ENCODE data around the gene RPS6KB1. TPM values are rescaled to one million over a fixed set of nuclear protein-coding genes. Genes with fewer than 3 reads are reported as not detected.
A peak's percentile ranks its signal among the peaks of the same experiment; 100 is the strongest.

Gene RPS6KB1
- polyA plus RNA-seq, 1 donor from 2014 or later = 25.3 TPM

GRCh38 chr17:59962739-59963318 is 69.9 kb downstream of the RPS6KB1 start:
- Histone ChIP-seq H3F3A (ENCODE audit: insufficient read depth, low read length, poor library complexity, severe bottlenecking) (no peaks in the 10 kb centered on the region), H2AFZ (ENCODE audit: low read depth, low read length) (no peak overlapping the region), H3K79me2 (replicated peaks; ENCODE audit: insufficient read depth, low read length) (peaks cover 3% of the 10 kb centered on the region), H3K4me2 (ENCODE audit: low read length) (no peak overlapping the region), H3K4me3 (ENCODE audit: low read length) (peak overlapping the region; percentile 94), H3K27ac (ENCODE audit: low read length) (no peak overlapping the region), H3K36me3 (ENCODE audit: insufficient read depth, low read length) (no peaks in the 10 kb centered on the region), H4K20me1 (ENCODE audit: insufficient read depth) (no peaks in the 10 kb centered on the region), H3K9ac (ENCODE audit: low read length) (no peak overlapping the region), H3K9me2 (ENCODE audit: insufficient read depth, low read length) (no peaks in the 10 kb centered on the region), H3K27me3 (ENCODE audit: insufficient read depth, low read depth, low read length) (no peaks in the 10 kb centered on the region), H3K9me3 (ENCODE audit: low read length) (no peaks in the 10 kb centered on the region)
- no peak for TF ChIP-seq TAF1 (IDR thresholded peaks at IDR 0.05; ENCODE audit: low read depth)
- no peak for TF ChIP-seq POLR2AphosphoS5 (IDR thresholded peaks at IDR 0.05)
- TF ChIP-seq SMC3 (conservative IDR thresholded peaks at IDR 0.05; ENCODE audit: poor library complexity) = no peak
- TF ChIP-seq, protein P1, sequence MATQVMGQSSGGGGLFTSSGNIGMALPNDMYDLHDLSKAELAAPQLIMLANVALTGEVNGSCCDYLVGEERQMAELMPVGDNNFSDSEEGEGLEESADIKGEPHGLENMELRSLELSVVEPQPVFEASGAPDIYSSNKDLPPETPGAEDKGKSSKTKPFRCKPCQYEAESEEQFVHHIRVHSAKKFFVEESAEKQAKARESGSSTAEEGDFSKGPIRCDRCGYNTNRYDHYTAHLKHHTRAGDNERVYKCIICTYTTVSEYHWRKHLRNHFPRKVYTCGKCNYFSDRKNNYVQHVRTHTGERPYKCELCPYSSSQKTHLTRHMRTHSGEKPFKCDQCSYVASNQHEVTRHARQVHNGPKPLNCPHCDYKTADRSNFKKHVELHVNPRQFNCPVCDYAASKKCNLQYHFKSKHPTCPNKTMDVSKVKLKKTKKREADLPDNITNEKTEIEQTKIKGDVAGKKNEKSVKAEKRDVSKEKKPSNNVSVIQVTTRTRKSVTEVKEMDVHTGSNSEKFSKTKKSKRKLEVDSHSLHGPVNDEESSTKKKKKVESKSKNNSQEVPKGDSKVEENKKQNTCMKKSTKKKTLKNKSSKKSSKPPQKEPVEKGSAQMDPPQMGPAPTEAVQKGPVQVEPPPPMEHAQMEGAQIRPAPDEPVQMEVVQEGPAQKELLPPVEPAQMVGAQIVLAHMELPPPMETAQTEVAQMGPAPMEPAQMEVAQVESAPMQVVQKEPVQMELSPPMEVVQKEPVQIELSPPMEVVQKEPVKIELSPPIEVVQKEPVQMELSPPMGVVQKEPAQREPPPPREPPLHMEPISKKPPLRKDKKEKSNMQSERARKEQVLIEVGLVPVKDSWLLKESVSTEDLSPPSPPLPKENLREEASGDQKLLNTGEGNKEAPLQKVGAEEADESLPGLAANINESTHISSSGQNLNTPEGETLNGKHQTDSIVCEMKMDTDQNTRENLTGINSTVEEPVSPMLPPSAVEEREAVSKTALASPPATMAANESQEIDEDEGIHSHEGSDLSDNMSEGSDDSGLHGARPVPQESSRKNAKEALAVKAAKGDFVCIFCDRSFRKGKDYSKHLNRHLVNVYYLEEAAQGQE (IDR thresholded peaks at IDR 0.05; ENCODE audit: borderline replicate concordance) = no peak
- no peak for TF ChIP-seq MXI1 (conservative IDR thresholded peaks at IDR 0.05; ENCODE audit: poor library complexity, severe bottlenecking)
- no peak for TF ChIP-seq RAD21 (conservative IDR thresholded peaks at IDR 0.05)
- no peak for TF ChIP-seq EP300 (conservative IDR thresholded peaks at IDR 0.05; ENCODE audit: poor library complexity, severe bottlenecking)
- TF ChIP-seq, protein P2, sequence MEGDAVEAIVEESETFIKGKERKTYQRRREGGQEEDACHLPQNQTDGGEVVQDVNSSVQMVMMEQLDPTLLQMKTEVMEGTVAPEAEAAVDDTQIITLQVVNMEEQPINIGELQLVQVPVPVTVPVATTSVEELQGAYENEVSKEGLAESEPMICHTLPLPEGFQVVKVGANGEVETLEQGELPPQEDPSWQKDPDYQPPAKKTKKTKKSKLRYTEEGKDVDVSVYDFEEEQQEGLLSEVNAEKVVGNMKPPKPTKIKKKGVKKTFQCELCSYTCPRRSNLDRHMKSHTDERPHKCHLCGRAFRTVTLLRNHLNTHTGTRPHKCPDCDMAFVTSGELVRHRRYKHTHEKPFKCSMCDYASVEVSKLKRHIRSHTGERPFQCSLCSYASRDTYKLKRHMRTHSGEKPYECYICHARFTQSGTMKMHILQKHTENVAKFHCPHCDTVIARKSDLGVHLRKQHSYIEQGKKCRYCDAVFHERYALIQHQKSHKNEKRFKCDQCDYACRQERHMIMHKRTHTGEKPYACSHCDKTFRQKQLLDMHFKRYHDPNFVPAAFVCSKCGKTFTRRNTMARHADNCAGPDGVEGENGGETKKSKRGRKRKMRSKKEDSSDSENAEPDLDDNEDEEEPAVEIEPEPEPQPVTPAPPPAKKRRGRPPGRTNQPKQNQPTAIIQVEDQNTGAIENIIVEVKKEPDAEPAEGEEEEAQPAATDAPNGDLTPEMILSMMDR (IDR thresholded peaks at IDR 0.05; ENCODE audit: poor library complexity, severe bottlenecking) = no peak
- TF ChIP-seq EZH2 (IDR thresholded peaks at IDR 0.05; ENCODE audit: borderline replicate concordance, insufficient read depth, low read length, poor library complexity, severe bottlenecking) = no peak

DNA sequence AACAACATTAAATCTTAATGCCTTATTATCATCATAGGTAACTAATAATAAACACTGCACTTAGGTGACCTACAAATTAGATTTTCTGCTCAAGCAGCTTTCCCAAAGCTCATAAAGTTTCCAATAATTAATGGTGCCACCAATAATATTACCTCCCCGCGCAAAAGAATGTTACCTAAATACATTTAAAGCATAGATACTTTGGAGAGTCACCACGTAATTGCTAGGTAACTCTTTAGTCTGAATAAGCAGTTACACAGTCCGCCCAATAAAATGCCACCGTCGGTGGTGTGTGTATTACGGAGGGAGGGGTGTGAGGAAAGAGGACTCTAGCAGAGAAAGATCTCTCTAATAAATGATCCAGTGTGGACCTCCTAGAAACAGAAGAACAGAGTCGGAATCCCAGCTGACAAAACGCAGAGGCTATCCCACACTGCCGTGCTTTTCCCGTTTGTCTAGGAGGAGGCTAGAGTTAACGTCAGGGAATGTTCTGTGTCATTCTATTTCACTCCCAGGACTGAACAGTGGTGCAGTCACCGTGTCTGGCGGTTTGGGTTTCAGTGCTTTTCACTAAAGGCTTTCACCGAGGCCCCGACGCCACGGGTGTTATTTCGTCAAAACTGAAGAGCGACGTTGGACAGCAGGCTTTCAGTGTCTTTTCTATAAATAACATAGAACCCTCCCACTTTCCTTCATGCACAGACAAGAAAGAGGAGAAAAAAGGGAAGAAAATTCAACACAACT is 71.0 kb downstream of the RPS6KB1 start:
- Histone ChIP-seq H3K27ac (ENCODE audit: low read length) (peak overlapping the region; percentile 85), H3K9me2 (ENCODE audit: insufficient read depth, low read length) (no peaks in the 10 kb centered on the region), H4K20me1 (ENCODE audit: insufficient read depth) (no peaks in the 10 kb centered on the region), H3K36me3 (ENCODE audit: insufficient read depth, low read length) (no peaks in the 10 kb centered on the region), H3K9ac (ENCODE audit: low read length) (peak overlapping the region; percentile 90), H3K27me3 (ENCODE audit: insufficient read depth, low read depth, low read length) (no peaks in the 10 kb centered on the region), H3F3A (ENCODE audit: insufficient read depth, low read length, poor library complexity, severe bottlenecking) (no peaks in the 10 kb centered on the region), H3K9me3 (ENCODE audit: low read length) (no peaks in the 10 kb centered on the region), H3K4me3 (ENCODE audit: low read length) (peak overlapping the region; percentile 94), H3K79me2 (replicated peaks; ENCODE audit: insufficient read depth, low read length) (peaks cover 3% of the 10 kb centered on the region), H3K4me2 (ENCODE audit: low read length) (peak overlapping the region; percentile 68), H2AFZ (ENCODE audit: low read depth, low read length) (peak overlapping the region; percentile 85)
- TF ChIP-seq EZH2 (IDR thresholded peaks at IDR 0.05; ENCODE audit: borderline replicate concordance, insufficient read depth, low read length, poor library complexity, severe bottlenecking) = no peak
- TF ChIP-seq, protein P1 (IDR thresholded peaks at IDR 0.05; ENCODE audit: borderline replicate concordance) = peak; percentile 12

All from neural cell (in vitro differentiated cells).